KMS-11 (cell line): ENCODE results near the gene PDE4D.

ENCODE experiments used
- H2AFZ ChIP-seq: fragments of 200-600 bp; sonication (generic); 2 replicates; pipeline ENCODE4 v1.6.1; 2016; ENCODE audit warnings: antibody characterized with exemption, mixed run types, low read depth
- H3K27ac ChIP-seq: fragments of 200-600 bp; sonication (generic); 2 replicates; pipeline ENCODE4 v1.6.1; 2016; ENCODE audit warnings: mild to moderate bottlenecking, mixed run types
- H3K27me3 ChIP-seq: fragments of 200-600 bp; sonication (generic); 2 replicates; pipeline ENCODE4 v1.6.1; 2017; ENCODE audit warnings: mild to moderate bottlenecking, low read depth, mixed run types, moderate library complexity; ENCODE audit not compliant: insufficient read depth
- H3K36me3 ChIP-seq: fragments of 200-600 bp; sonication (generic); 2 replicates; pipeline ENCODE4 v1.6.1; 2017; ENCODE audit warnings: mild to moderate bottlenecking, mixed run types; ENCODE audit not compliant: insufficient read depth
- H3K4me1 ChIP-seq: fragments of 200-600 bp; sonication (generic); 2 replicates; pipeline ENCODE4 v1.6.1; 2016; ENCODE audit warnings: mild to moderate bottlenecking, low read depth, mixed run types; ENCODE audit not compliant: poor library complexity, severe bottlenecking
- H3K4me2 ChIP-seq: fragments of 200-600 bp; sonication (generic); 2 replicates; pipeline ENCODE4 v1.7.0; 2016; ENCODE audit warnings: mild to moderate bottlenecking, mixed run types
- H3K4me3 ChIP-seq: fragments of 200-600 bp; sonication (generic); IDR thresholded peaks from 2 replicates; pipeline ENCODE4 v1.6.1; 2017; ENCODE audit warnings: low read depth, low read length, mixed read lengths; ENCODE audit not compliant: insufficient read depth
- H3K79me2 ChIP-seq: fragments of 200-600 bp; sonication (generic); 2 replicates; pipeline ENCODE4 v1.6.1; 2016; ENCODE audit warnings: low read depth, mixed run types; ENCODE audit not compliant: insufficient read depth
- H3K9ac ChIP-seq: fragments of 200-600 bp; sonication (generic); 2 replicates; pipeline ENCODE4 v1.6.1; 2016; ENCODE audit warnings: mild to moderate bottlenecking, mixed run types
- H4K20me1 ChIP-seq: fragments of 200-600 bp; sonication (generic); 2 replicates; pipeline ENCODE4 v1.6.1; 2016; ENCODE audit warnings: mild to moderate bottlenecking, mixed run types; ENCODE audit not compliant: insufficient read depth
- CTCF ChIP-seq: fragments of 200-600 bp; sonication (generic); conservative IDR thresholded peaks from 2 replicates; pipeline ENCODE4 v1.6.1; 2017; ENCODE audit warnings: low read depth, mild to moderate bottlenecking, antibody characterized with exemption, low read length, moderate library complexity, mixed read lengths

Gene PDE4D

GRCh38 chr5:59268756-59269415 is 624.6 kb downstream of the PDE4D start:
- Histone ChIP-seq H3K4me2 (no peak overlapping the region), H3K79me2 (no peaks in the 10 kb centered on the region), H3K4me1 (no peaks in the 10 kb centered on the region), H3K4me3 (no peak overlapping the region), H2AFZ (no peak overlapping the region), H3K9ac (no peak overlapping the region), H3K27ac (no peak overlapping the region), H4K20me1 (no peaks in the 10 kb centered on the region), H3K36me3 (no peaks in the 10 kb centered on the region), H3K27me3 (no peaks in the 10 kb centered on the region)
- no peak for TF ChIP-seq CTCF

GRCh38 chr5:59267033-59267432 is 626.5 kb downstream of the PDE4D start:
- Histone ChIP-seq H3K4me2 (no peak overlapping the region), H3K4me3 (no peak overlapping the region), H3K27me3 (no peaks in the 10 kb centered on the region), H4K20me1 (no peaks in the 10 kb centered on the region), H3K4me1 (no peaks in the 10 kb centered on the region), H2AFZ (no peak overlapping the region), H3K36me3 (no peaks in the 10 kb centered on the region), H3K9ac (no peak overlapping the region), H3K79me2 (no peaks in the 10 kb centered on the region), H3K27ac (no peak overlapping the region)
- TF ChIP-seq CTCF: no peak

- Histone ChIP-seq H3K4me3 (no peak overlapping the region), H3K79me2 (no peaks in the 10 kb centered on the region), H3K9ac (no peak overlapping the region), H4K20me1 (no peaks in the 10 kb centered on the region), H3K4me1 (no peaks in the 10 kb centered on the region), H3K36me3 (no peaks in the 10 kb centered on the region), H3K4me2 (no peak overlapping the region), H2AFZ (no peak overlapping the region), H3K27me3 (no peaks in the 10 kb centered on the region), H3K27ac (no peak overlapping the region)
- no peak for TF ChIP-seq CTCF
Observed at GRCh38 chr5:59266410-59266809, 627.1 kb downstream of the PDE4D start.

GRCh38 chr5:59264639-59265245 is 628.8 kb downstream of the PDE4D start:
- no peak for TF ChIP-seq CTCF
- H4K20me1 ChIP-seq: no peaks in the 10 kb centered on the region
- no peaks in the 10 kb centered on the region for H3K27me3 ChIP-seq

More at GRCh38 chr5:59264639-59265245, 628.8 kb downstream of the PDE4D start:
- Histone ChIP-seq H2AFZ (no peak overlapping the region), H3K27ac (no peak overlapping the region), H3K36me3 (no peaks in the 10 kb centered on the region), H3K4me1 (no peaks in the 10 kb centered on the region), H3K79me2 (no peaks in the 10 kb centered on the region), H3K4me2 (no peak overlapping the region), H3K4me3 (no peak overlapping the region), H3K9ac (no peak overlapping the region)
